HCT116 (cell line): ENCODE results near the gene HCST. TPM values are rescaled to one million over a fixed set of nuclear protein-coding genes. Genes with fewer than 3 reads are reported as not detected.

Experiments used
- ATAC-seq: fragments of 200-7000 bp; cut with Tn5 transposase; 2 replicates; pipeline ENCODE4 v1.9.1; 2020; ENCODE audit warnings: mild to moderate bottlenecking, moderate library complexity
- BruUV-seq: library from RNA; stranded (reverse); fragments of 400-500 nt; replicated peaks from 2 replicates; lab custom pipeline; 2021; lab: Mats Ljungman, UMichigan
- CTCF ChIA-PET: fragments of 300-600 bp; sonication (Branson Sonifier 250); formaldehyde crosslinking; loops from one replicate; lab custom pipeline; 2021; ENCODE audit warnings: antibody characterized with exemption; lab: Charles Lee
- POLR2A ChIA-PET: fragments of 300-600, 350-600 bp; sonication (Branson Sonifier 250); formaldehyde crosslinking; loops from one replicate; lab custom pipeline; 2021; ENCODE audit warnings: antibody characterized with exemption; lab: Charles Lee
- RAD21 ChIA-PET, 2 experiments: fragments of 300-600 bp; sonication (Branson Sonifier 250); formaldehyde crosslinking; loops; one replicate each; lab custom pipeline; 2023; ENCODE audit warnings: low total read pairs in 2 of 2; ENCODE audit not compliant: uncharacterized antibody in 2 of 2, unreplicated experiment in 2 of 2, low non-redundant PET in 1 of 2; lab: Charles Lee
- DNase-seq: peaks from one replicate; pipeline ENCODE4 v3.0.0-alpha.2; 2010; ENCODE audit warnings: low read depth, low spot score
- H2AFZ ChIP-seq: fragments of 200-600 bp; shearing (Covaris generic), sonication (generic); 2 replicates; pipeline ENCODE4 v1.6.1; 2017; ENCODE audit warnings: low read depth, mixed run types, mixed read lengths, antibody characterized with exemption, low read length; ENCODE audit not compliant: poor library complexity, severe bottlenecking
- H3K27ac ChIP-seq: 2 replicates; pipeline ENCODE4 v1.5.1; 2012; ENCODE audit warnings: low read depth, low read length
- H3K27me3 ChIP-seq: fragments of 200-600 bp; sonication (generic); 2 replicates; pipeline ENCODE4 v1.6.1; 2016; ENCODE audit warnings: mixed run types, low read length, mixed read lengths; ENCODE audit not compliant: insufficient read depth
- H3K36me3 ChIP-seq, 2 experiments: fragments of 200-500 bp in 1 of 2; fragments of 200-600 bp in 1 of 2; sonication (Bioruptor generic) in 1 of 2; sonication (generic) in 1 of 2; 2 replicates each; pipeline versions ENCODE4 v1.5.1 to v1.6.1; 2014 to 2016; ENCODE audit warnings: low read length in 2 of 2, inconsistent platforms in 1 of 2, mixed read lengths in 1 of 2, mixed run types in 1 of 2; ENCODE audit not compliant: insufficient read depth in 2 of 2, control insufficient read depth in 1 of 2
- H3K4me1 ChIP-seq, 2 experiments: fragments of 200-600 bp in 1 of 2; sonication (generic) in 1 of 2; 2 replicates each; pipeline versions ENCODE4 v1.5.1 to v1.6.1; 2012 to 2017; ENCODE audit warnings: low read length in 2 of 2, inconsistent platforms in 1 of 2, mild to moderate bottlenecking in 1 of 2, mixed read lengths in 1 of 2, mixed run types in 1 of 2, moderate library complexity in 1 of 2; ENCODE audit not compliant: insufficient read depth in 2 of 2, control insufficient read depth in 1 of 2
- H3K4me2 ChIP-seq: fragments of 200-600 bp; sonication (generic); 2 replicates; pipeline ENCODE4 v1.6.1; 2017; ENCODE audit warnings: mixed run types, low read length, mixed read lengths
- H3K4me3 ChIP-seq, 2 experiments: fragments of 200-600 bp in 1 of 2; sonication (generic) in 1 of 2; replicated peaks in 1 of 2; 2 replicates each; pipeline ENCODE4 v1.5.1; 2011 to 2016; ENCODE audit warnings: low read length in 2 of 2, control low read depth in 1 of 2, low read depth in 1 of 2, mild to moderate bottlenecking in 1 of 2, mixed read lengths in 1 of 2, mixed run types in 1 of 2
- H3K79me2 ChIP-seq: fragments of 200-600 bp; sonication (generic); 2 replicates; pipeline ENCODE4 v1.6.1; 2017; ENCODE audit warnings: mild to moderate bottlenecking, mixed run types, low read length, moderate library complexity, mixed read lengths; ENCODE audit not compliant: insufficient read depth
- H3K9ac ChIP-seq: fragments of 200-600 bp; sonication (generic); 2 replicates; pipeline ENCODE4 v1.6.1; 2016; ENCODE audit warnings: low read length, mixed read lengths
- H3K9me2 ChIP-seq: fragments of 200-600 bp; sonication (generic), shearing (Covaris generic); 2 replicates; pipeline ENCODE4 v1.6.1; 2017; ENCODE audit warnings: mixed run types, mild to moderate bottlenecking, moderate library complexity; ENCODE audit not compliant: insufficient read depth
- H3K9me3 ChIP-seq, 2 experiments: fragments of 200-500 bp in 1 of 2; fragments of 200-600 bp in 1 of 2; sonication (Bioruptor generic) in 1 of 2; sonication (generic) in 1 of 2; 2 replicates each; pipeline ENCODE4 v1.6.1; 2014 to 2017; ENCODE audit warnings: low read length in 2 of 2, mixed read lengths in 2 of 2, inconsistent platforms in 1 of 2, low read depth in 1 of 2, mild to moderate bottlenecking in 1 of 2, mixed run types in 1 of 2, moderate library complexity in 1 of 2; ENCODE audit not compliant: control insufficient read depth in 1 of 2, insufficient read depth in 1 of 2
- H4K20me1 ChIP-seq: fragments of 200-600 bp; sonication (generic), shearing (Covaris generic); 2 replicates; pipeline ENCODE4 v1.6.1; 2017; ENCODE audit warnings: mixed run types, mild to moderate bottlenecking, moderate library complexity; ENCODE audit not compliant: insufficient read depth
- CBX3 ChIP-seq: IDR thresholded peaks from 2 replicates; pipeline ENCODE4 v1.6.1; 2012; ENCODE audit warnings: low read depth
- CEBPB ChIP-seq: IDR thresholded peaks from 2 replicates; pipeline ENCODE4 v1.6.1; 2012; ENCODE audit warnings: low read depth
- EGR1 ChIP-seq: IDR thresholded peaks from 2 replicates; pipeline ENCODE4 v1.6.1; 2012; ENCODE audit warnings: low read depth
- EZH2phosphoT487 ChIP-seq: fragments of 200-600 bp; IDR thresholded peaks from 2 replicates; pipeline ENCODE4 v1.6.1; 2018; ENCODE audit warnings: antibody characterized with exemption, borderline replicate concordance
- POLR2A ChIP-seq: IDR thresholded peaks from 2 replicates; pipeline ENCODE4 v1.7.0; 2011; ENCODE audit warnings: borderline replicate concordance; ENCODE audit not compliant: insufficient read depth, insufficient read length; ENCODE audit errors: extremely low read depth
- POLR2AphosphoS5 ChIP-seq: IDR thresholded peaks from 2 replicates; pipeline ENCODE4 v1.6.1; 2011; ENCODE audit warnings: mild to moderate bottlenecking, low read depth, low read length, moderate library complexity
- YY1 ChIP-seq: IDR thresholded peaks from 2 replicates; pipeline ENCODE4 v1.6.1; 2011; ENCODE audit warnings: low read length, low read depth, moderate library complexity, mild to moderate bottlenecking; ENCODE audit not compliant: insufficient replicate concordance; ENCODE audit errors: extremely low read depth
- ZFX ChIP-seq: fragments of 450-650 bp; IDR thresholded peaks from 2 replicates; pipeline ENCODE4 v1.6.1; 2017
- intact Hi-C: fragments of 100-400 bp; cut with micrococcal nuclease; formaldehyde crosslinking; loops from 2 replicates; pipeline ENCODE4 v1.10.0; 2022
- total RNA-seq: library from RNA; stranded (reverse); gene quantifications from one replicate; pipeline ENCODE4 v1.2.1, GENCODE V29; 2021; ENCODE audit not compliant: unreplicated experiment
- TF ChIP-seq, protein P1 (sequence below): IDR thresholded peaks from 2 replicates; pipeline ENCODE4 v1.6.1; 2012

Gene HCST
- total RNA-seq, 1 experiment from 2014 or later: 1.2 TPM

DNA sequence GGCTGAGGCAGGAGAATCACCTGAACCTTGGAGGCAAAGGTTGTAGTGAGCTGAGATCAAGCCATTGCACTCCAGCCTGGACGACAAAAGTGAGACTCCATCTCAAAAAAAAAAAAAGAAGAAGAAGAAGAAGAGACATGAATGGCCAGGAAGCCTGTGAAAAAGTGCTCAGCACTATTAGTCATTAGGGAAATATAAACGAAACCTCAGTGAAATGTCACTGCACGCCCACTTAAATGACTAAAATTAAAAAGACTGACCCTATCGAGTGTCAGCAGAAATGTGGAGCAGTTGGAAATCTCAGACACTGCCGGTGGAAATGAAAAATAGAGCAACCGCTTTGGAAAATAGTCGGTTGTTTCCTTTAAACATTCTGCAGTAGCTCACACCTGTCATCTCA lies 11.3 kb downstream of the HCST start:
- no peak overlapping the region for H3K9ac ChIP-seq
- no peaks in the 10 kb centered on the region for H3K79me2 ChIP-seq
- intact Hi-C loops: no loop called here
- H3K27ac ChIP-seq: no peak overlapping the region
- TF ChIP-seq ZFX (no peak), POLR2A (no peak), EGR1 (peak; percentile 33; the same call in 1 of the 2 replicates), POLR2AphosphoS5 (no peak)
- H3K9me2 ChIP-seq: no peaks in the 10 kb centered on the region
- peaks cover 11 to 20% of the 10 kb centered on the region in 2 experiments for H3K4me1 ChIP-seq
- no peak overlapping the region for H2AFZ ChIP-seq
- H4K20me1 ChIP-seq: no peaks in the 10 kb centered on the region
- H3K4me2 ChIP-seq: peak overlapping the region; percentile 9; the same call in 1 of the 2 replicates
- H3K27me3 ChIP-seq: no peaks in the 10 kb centered on the region
- no peaks in the 10 kb centered on the region for H3K9me3 ChIP-seq
- H3K4me3 ChIP-seq: no peak overlapping the region
- H3K36me3 ChIP-seq: no peaks in the 10 kb centered on the region
- POLR2A ChIA-PET: no interaction called here
- CTCF ChIA-PET: interaction anchor here (0.6 kb wide), 1 partner anchor 55 kb away, joined by 5 read pairs; no protein-coding TSS in a partner anchor
- no TSS peak for BruUV-seq
- RAD21 ChIA-PET: no interaction called here
- no peak for ATAC-seq
- no peak for DNase-seq

DNA sequence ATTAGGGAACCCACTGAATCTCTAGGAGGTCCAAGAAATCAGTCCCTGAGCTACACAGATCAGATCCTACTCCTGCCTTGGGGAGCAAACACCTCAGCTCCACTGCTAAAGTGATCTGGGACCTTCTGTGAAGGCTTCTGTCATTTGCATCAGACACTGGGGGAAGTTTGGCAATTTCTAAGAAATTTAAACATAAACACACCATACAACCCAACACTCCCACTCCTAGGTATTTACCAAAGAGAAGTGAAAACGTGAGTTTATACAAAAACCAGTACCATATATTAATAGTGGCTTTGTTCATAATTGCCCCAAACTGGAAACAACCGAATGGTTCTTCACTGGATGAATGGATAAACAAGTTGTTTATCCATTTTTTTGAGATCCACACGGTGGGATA lies 13.1 kb downstream of the HCST start:
- RAD21 ChIA-PET: interaction anchor here in 1 of 2 experiments (0.7 kb wide), 1 partner anchor 97 kb away, joined by 3 read pairs; no protein-coding TSS in a partner anchor
- H4K20me1 ChIP-seq: no peaks in the 10 kb centered on the region
- no TSS peak for BruUV-seq
- H3K9ac ChIP-seq: no peak overlapping the region
- peaks cover 11 to 20% of the 10 kb centered on the region in 2 experiments for H3K4me1 ChIP-seq
- no peaks in the 10 kb centered on the region for H3K9me2 ChIP-seq
- H3K4me2 ChIP-seq: no peak overlapping the region
- H3K79me2 ChIP-seq: no peaks in the 10 kb centered on the region
- CTCF ChIA-PET: no interaction called here
- ATAC-seq: no peak
- H3K4me3 ChIP-seq: no peak overlapping the region
- DNase-seq: no peak
- no peaks in the 10 kb centered on the region for H3K9me3 ChIP-seq
- no peaks in the 10 kb centered on the region for H3K36me3 ChIP-seq
- no peaks in the 10 kb centered on the region for H3K27me3 ChIP-seq
- no peak overlapping the region for H2AFZ ChIP-seq
- intact Hi-C loops: no loop called here
- POLR2A ChIA-PET: no interaction called here
- no peak overlapping the region for H3K27ac ChIP-seq
- no peak for TF ChIP-seq YY1
- no peak for TF ChIP-seq EZH2phosphoT487
- no peak for TF ChIP-seq CBX3
- TF ChIP-seq POLR2A: no peak
- no peak for TF ChIP-seq CEBPB
- TF ChIP-seq, protein P1, sequence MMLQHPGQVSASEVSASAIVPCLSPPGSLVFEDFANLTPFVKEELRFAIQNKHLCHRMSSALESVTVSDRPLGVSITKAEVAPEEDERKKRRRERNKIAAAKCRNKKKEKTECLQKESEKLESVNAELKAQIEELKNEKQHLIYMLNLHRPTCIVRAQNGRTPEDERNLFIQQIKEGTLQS: no peak
- TF ChIP-seq, all 23 proteins: peak for 0
